IPS DF 6.9 (cell line): Measurements from ENCODE around the gene CCDC33.
"Not testable (repeated sequence)": the region's sequence is repeated elsewhere in the genome, so short reads cannot be mapped to it uniquely, and the experiment has no call there.

Source experiments
- DNase-seq: peaks from one replicate; pipeline ENCODE4 v3.0.0-alpha.2; 2013; ENCODE audit warnings: low read depth, low spot score
- H3K27ac ChIP-seq: one replicate; pipeline ENCODE4 v1.5.1; 2013; ENCODE audit warnings: low read length, control low read depth
- H3K27me3 ChIP-seq: 2 replicates; pipeline ENCODE4 v1.6.1; 2013; ENCODE audit warnings: mild to moderate bottlenecking, low read length; ENCODE audit not compliant: control insufficient read depth, insufficient read depth
- H3K36me3 ChIP-seq: 2 replicates; pipeline ENCODE4 v1.6.1; 2013; ENCODE audit warnings: low read length; ENCODE audit not compliant: control insufficient read depth, insufficient read depth
- H3K4me1 ChIP-seq: 2 replicates; pipeline ENCODE4 v1.6.1; 2013; ENCODE audit warnings: low read length; ENCODE audit not compliant: control insufficient read depth, insufficient read depth
- H3K4me3 ChIP-seq: 2 replicates; pipeline ENCODE4 v1.5.1; 2013; ENCODE audit warnings: mild to moderate bottlenecking, low read length
- H3K9me3 ChIP-seq: 2 replicates; pipeline ENCODE4 v1.6.1; 2013; ENCODE audit warnings: low read length, inconsistent platforms; ENCODE audit not compliant: control insufficient read depth, insufficient read depth
- WGBS: extraction: QIAGEN DNeasy Blood & Tissue Kit; methylation state at CpG from one replicate; pipeline ENCODE4 v1.1.7; 2013; ENCODE audit warnings: mixed read lengths, missing lambda C conversion rate; ENCODE audit not compliant: insufficient read length, insufficient coverage; 5-methylcytosine and 5-hydroxymethylcytosine counted together

CCDC33 gene

DNA sequence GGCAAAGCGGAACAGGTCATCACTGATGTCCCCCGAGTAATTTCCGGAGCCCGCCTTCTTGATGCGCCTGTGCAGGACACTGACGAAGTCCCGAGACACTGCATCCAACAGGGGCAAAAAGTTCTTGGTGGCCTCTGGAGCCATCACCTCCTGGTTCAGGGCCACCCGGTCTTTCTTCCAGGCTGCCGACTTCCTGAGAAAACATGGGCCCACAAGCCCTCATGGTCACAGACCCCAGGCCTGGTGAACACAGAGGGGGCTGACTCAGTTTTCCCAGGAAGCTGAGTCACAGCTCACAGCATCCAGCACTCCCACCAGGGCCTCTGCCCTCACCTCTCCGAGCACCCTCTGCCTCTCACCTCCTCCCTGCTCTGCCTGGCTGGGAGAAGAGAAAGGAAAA is 108.9 kb downstream of the CCDC33 start:
- H3K36me3 ChIP-seq: no peaks in the 10 kb centered on the region
- H3K27ac ChIP-seq: no peak overlapping the region
- no peaks in the 10 kb centered on the region for H3K9me3 ChIP-seq
- no CpG with 5 or more reads among the region's 10 CpGs for WGBS
- H3K4me3 ChIP-seq: no peak overlapping the region
- DNase-seq: no peak
- H3K27me3 ChIP-seq: no peaks in the 10 kb centered on the region
- no peaks in the 10 kb centered on the region for H3K4me1 ChIP-seq

DNA sequence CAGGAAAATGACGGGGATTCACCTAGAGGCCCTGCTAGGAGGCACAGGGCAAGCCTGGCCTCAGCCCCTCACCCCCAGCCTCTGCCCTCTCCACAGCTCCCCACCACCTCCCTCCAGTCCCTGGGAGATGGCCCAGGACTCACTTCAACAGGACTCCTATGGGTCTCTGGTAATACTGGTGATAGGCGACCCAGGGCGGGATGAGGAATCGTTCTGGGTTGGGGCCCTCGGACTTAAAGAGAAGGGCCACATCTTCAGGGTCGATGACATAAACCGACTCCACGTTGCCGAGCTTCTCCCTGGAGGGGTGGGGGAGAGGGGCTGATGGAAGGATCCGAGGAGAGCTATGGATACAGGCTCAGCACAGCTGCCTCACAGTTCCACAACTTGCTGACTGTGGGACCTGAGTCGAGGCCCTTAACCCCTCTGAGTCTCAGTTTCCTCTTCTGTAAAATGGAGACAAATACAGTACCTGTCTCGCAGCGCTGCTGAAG is 111.7 kb downstream of the CCDC33 start:
- Histone ChIP-seq H3K36me3 (no peaks in the 10 kb centered on the region), H3K4me3 (no peak overlapping the region), H3K27ac (no peak overlapping the region), H3K4me1 (peaks cover 4% of the 10 kb centered on the region; the same call in 1 of the 2 replicates), H3K9me3 (no peaks in the 10 kb centered on the region; the same call in 1 of the 2 replicates), H3K27me3 (no peaks in the 10 kb centered on the region)
- no peak for DNase-seq
- no CpG with 5 or more reads among the region's 13 CpGs for WGBS

DNA sequence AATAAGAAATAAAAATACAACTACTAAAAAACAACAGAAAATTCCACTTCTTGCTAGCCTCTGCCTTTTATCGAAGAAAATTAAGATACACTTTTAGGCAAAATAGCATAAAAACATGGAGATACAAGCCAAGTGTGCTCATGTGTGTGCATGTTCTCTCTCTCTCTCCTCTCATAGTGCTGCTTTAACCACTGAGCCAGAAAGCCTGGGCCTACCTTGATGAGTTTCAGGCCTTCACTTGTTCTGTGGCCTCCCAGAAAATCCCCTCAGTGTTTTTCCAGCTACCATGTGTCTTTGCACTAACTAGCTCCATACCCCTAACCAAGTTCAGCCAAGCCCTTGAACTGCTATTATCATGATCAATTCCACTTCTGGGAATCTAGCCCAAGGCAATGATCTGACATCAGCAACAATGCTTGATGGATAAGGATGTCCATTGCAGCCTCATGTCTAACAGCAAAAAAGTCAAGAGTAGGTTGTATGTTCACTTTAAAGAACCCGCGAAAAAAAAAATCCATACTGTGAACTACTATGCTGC is 113.2 kb downstream of the CCDC33 start:
- peaks cover 4% of the 10 kb centered on the region; the same call in 1 of the 2 replicates for H3K4me1 ChIP-seq
- H3K9me3 ChIP-seq: no peaks in the 10 kb centered on the region; the same call in 1 of the 2 replicates
- no peaks in the 10 kb centered on the region for H3K27me3 ChIP-seq
- DNase-seq: no peak
- H3K4me3 ChIP-seq: no peak overlapping the region
- H3K27ac ChIP-seq: no peak overlapping the region
- no CpG with 5 or more reads among the region's 3 CpGs for WGBS
- H3K36me3 ChIP-seq: no peaks in the 10 kb centered on the region

DNA sequence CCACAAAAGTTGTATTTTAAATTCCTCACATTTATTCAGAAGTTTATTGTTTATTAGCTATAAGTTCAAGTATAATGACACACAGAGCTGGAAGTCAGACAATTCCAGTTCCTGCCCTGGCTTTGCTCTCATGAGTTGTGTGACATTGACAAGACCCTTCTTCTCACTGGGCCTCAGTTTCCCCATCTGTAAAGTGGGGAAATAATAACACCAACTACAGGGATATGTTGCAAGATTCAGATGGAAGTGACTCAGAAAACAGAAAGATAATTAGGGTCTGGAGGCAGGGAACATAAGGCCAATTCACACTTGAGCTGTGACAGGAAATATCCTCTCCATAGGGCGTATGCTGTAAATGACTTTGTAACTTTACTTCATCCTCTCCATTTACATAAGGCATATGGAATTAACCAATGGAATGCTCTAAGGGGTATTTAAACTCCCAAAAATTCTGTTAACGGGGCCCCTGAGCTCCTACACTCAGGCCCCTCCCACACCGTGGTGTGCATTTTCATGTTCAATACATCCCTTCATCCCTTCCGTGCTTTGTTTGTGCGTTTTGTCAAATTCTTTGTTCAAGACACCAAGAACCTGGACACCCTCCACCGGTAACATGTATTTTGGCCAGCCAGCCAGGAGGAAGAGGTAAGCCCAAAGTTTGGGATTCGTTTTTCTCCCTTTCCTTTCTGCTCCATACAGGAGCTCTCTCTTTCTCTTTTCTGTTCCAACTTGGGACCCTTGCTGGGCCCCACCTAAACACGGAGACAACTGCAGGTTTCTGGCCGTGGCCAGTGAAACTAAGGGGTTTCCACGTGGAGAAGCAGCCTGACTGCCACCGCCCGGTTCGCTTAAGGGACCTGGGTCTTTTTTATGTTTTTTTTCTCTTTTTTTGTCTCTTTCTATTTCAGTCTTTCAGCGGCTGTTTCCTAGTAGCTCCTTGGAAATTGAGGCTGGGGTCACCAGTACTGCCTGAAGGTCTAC is 114.5 kb downstream of the CCDC33 start:
- no peak overlapping the region for H3K27ac ChIP-seq
- H3K36me3 ChIP-seq: no peaks in the 10 kb centered on the region
- H3K9me3 ChIP-seq: no peaks in the 10 kb centered on the region; the same call in 1 of the 2 replicates
- peaks cover 4% of the 10 kb centered on the region; the same call in 1 of the 2 replicates for H3K4me1 ChIP-seq
- no CpG with 5 or more reads among the region's 14 CpGs for WGBS
- no peaks in the 10 kb centered on the region for H3K27me3 ChIP-seq
- no peak for DNase-seq
- no peak overlapping the region for H3K4me3 ChIP-seq

DNA sequence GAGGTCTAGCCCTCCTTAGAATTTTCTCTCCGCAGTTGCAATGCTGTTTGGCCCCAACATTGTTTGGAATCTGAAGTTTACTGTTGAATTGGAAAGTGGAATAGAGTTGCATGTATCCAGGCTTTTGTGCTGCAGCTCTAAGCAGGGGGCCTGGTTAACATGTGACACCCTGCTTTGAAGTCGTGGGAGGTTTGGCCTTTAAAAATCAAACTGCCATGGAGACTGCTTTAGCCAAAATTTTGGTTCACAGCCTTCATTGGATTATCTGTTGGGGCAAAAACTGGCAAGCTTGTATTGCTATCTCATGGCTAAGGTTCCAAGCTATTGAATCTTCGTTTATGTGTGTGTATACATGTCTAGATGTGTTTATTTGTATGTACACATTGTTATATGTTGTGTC is 115.5 kb downstream of the CCDC33 start:
- no peak for DNase-seq
- no CpG with 5 or more reads among the region's 3 CpGs for WGBS
- H3K9me3 ChIP-seq: no peaks in the 10 kb centered on the region; the same call in 1 of the 2 replicates
- H3K27me3 ChIP-seq: no peaks in the 10 kb centered on the region
- H3K36me3 ChIP-seq: no peaks in the 10 kb centered on the region
- no peak overlapping the region for H3K4me3 ChIP-seq
- peaks cover 4% of the 10 kb centered on the region; the same call in 1 of the 2 replicates for H3K4me1 ChIP-seq
- H3K27ac ChIP-seq: no peak overlapping the region

DNA sequence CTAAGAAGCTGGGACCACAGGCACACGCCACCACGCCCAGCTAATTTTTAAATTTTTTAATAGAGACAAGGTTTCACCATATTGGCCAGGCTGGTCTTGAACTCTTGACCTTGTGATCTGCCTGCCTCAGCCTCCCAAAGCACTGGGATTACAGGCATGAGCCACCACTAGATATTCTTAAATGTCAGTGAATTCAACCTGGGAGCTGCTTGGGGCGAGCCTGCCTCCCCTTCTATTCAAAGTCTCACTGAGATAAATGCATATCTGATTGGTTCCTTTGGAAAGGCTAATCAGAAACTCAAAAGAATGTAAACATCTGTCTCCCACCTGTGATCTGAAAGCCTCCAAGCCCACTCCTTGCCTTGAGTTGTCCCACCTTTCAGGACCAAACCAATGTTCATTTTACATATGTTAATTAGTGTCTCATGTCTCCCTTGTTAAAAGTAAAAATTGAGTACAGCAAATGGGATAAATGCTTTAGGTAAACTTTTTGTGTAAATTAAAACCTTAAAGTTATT is 116.3 kb downstream of the CCDC33 start:
- no peak overlapping the region for H3K4me3 ChIP-seq
- H3K9me3 ChIP-seq: no peaks in the 10 kb centered on the region; the same call in 1 of the 2 replicates
- H3K4me1 ChIP-seq: peaks cover 4% of the 10 kb centered on the region; the same call in 1 of the 2 replicates
- no peak overlapping the region for H3K27ac ChIP-seq
- WGBS: no CpG with 5 or more reads among the region's 3 CpGs
- no peaks in the 10 kb centered on the region for H3K36me3 ChIP-seq
- H3K27me3 ChIP-seq: no peaks in the 10 kb centered on the region
- DNase-seq: no peak

DNA sequence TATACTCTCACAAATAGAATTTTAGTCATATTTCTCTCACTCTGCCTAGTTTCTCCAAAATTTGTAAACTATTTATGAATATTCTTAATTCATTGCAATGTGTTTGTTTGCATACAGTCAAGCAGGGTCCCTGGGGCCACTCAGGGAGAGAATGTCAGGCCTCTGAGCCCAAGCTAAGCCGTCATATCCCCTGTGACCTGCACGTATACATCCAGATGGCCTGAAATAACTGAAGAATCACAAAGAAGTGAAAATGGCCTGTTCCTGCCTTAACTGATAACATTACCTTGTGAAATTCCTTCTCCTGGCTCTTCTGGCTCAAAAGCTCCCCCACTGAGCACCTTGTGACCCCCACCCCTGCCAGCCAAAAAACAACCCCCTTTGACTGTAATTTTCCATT is 117.9 kb downstream of the CCDC33 start:
- H3K4me3 ChIP-seq, H3K36me3 ChIP-seq, H3K9me3 ChIP-seq, H3K27ac ChIP-seq, H3K4me1 ChIP-seq, H3K27me3 ChIP-seq, DNase-seq: not testable (repeated sequence)
- no CpG with 5 or more reads among the region's 2 CpGs for WGBS

DNA sequence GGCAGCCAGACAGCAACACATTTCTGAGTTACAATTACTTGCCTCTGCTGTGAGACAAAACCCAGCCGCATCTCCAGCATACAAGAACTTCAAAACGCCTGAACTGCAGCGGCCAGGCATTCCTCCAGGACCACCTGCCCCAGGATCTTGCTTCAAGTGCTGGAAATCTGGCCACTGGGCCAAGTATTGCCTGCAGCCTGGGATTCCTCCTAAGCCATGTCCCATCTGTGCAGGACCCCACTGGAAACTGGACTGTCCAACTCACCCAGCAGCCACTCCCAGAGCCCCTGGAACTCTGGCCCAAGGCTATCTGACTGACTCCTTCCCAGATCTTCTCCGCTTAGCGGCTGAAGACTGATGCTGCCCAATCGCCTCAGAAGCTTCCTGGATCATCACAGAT is 119.9 kb downstream of the CCDC33 start:
- H3K4me3 ChIP-seq, H3K4me1 ChIP-seq, H3K36me3 ChIP-seq, DNase-seq, H3K27ac ChIP-seq, H3K9me3 ChIP-seq, H3K27me3 ChIP-seq: not testable (repeated sequence)
- no CpG with 5 or more reads among the region's 6 CpGs for WGBS

DNA sequence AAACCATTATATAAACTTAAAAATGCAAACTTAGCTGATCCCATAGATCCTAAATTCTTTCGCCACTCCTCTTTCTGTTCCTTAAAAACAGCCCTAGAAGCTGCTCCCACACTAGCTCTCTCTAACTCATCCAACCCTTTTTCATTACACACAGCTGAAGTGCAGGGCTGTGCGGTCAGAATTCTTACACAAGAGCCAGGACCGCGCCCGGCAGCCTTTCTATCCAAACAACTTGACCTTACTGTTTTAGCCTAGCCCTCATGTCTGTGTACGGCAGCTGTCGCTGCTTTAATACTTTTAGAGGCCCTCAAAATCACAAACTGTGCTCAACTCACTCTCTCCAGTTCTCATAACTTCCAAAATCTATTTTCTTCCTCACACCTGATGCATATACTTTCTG is 121.4 kb downstream of the CCDC33 start:
- WGBS: no CpG with 5 or more reads among the region's 7 CpGs
- not testable (repeated sequence) for H3K36me3 ChIP-seq

DNA sequence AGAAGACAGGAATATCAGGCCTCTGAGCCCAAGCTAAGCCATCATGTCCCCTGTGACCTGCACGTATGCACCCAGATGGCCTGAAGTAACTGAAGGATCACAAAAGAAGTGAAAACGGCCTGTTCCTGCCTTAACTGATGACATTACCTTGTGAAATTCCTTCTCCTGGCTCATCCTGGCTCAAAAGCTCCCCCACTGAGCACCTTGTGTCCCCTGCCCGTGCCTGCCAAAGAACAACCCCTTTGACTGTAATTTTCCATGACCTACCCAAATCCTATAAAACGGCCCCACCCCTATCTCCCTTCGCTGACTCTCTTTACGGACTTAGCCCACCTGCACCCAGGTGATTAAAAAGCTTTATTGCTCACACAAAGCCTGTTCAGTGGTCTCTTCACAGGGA is 123.2 kb downstream of the CCDC33 start:
- DNase-seq, H3K4me1 ChIP-seq: not testable (repeated sequence)

More for the DNA sequence above, 121.4 kb downstream of the CCDC33 start:
- H3K27me3 ChIP-seq, H3K27ac ChIP-seq, H3K4me3 ChIP-seq, DNase-seq, H3K9me3 ChIP-seq, H3K4me1 ChIP-seq: not testable (repeated sequence)

More for the DNA sequence above, 123.2 kb downstream of the CCDC33 start:
- H3K27ac ChIP-seq, H3K27me3 ChIP-seq, H3K4me3 ChIP-seq, H3K36me3 ChIP-seq, H3K9me3 ChIP-seq: not testable (repeated sequence)
- WGBS: no CpG with 5 or more reads among the region's 6 CpGs
